Esophagus squamous epithelium (tissue), 4 donors: ENCODE data around the gene ITGA5.

Source experiments
- CTCF ChIP-seq, 6 experiments: fragments of 450-650 bp in 4 of 6; fragments of 200-600 bp in 2 of 6; sonication (generic) in 2 of 6; IDR thresholded peaks; one replicate each; pipeline ENCODE4 v1.5.1; 2016 to 2019; ENCODE audit warnings: antibody characterized with exemption in 6 of 6, mild to moderate bottlenecking in 4 of 6, moderate library complexity in 4 of 6
- POLR2A ChIP-seq, 4 donors: fragments of 450-650 bp; IDR thresholded peaks; one replicate each; pipeline ENCODE4 v1.6.1; 2017; ENCODE audit warnings: antibody characterized with exemption in 4 of 4, mild to moderate bottlenecking in 4 of 4, moderate library complexity in 3 of 4

- no peak for TF ChIP-seq CTCF (IDR thresholded peaks at IDR 0.05)
- no peak for TF ChIP-seq POLR2A (IDR thresholded peaks at IDR 0.05)
Observed at GRCh38 chr12:54459355-54459754, 40.3 kb upstream of the ITGA5 start.
